Astrocyte (in vitro differentiated cells and primary cell): ENCODE measurements around the gene FHAD1.

ENCODE experiments used
- CTCF ChIP-seq: IDR thresholded peaks from 2 replicates; pipeline ENCODE4 v1.5.1; 2011; ENCODE audit warnings: low read depth, mild to moderate bottlenecking, inconsistent platforms, low read length, moderate library complexity; ENCODE audit not compliant: insufficient read depth
- EZH2 ChIP-seq: IDR thresholded peaks from 2 replicates; pipeline ENCODE4 v1.6.1; 2012; ENCODE audit warnings: mild to moderate bottlenecking, low read length, inconsistent platforms; ENCODE audit not compliant: insufficient read depth

- TF ChIP-seq CTCF (no peak), EZH2 (no peak)
Measured at GRCh38 chr1:15257309-15257708, 10.3 kb downstream of the FHAD1 start.
